Neural cell (in vitro differentiated cells): Measurements from ENCODE around the gene ABHD13. TPM values are rescaled to one million over a fixed set of nuclear protein-coding genes. Genes with fewer than 3 reads are reported as not detected.

Experiments
- H2AFZ ChIP-seq: fragments of 200-600, 300-800 bp; sonication (generic), shearing (Covaris generic); 2 replicates; pipeline ENCODE4 v1.6.0; 2014; ENCODE audit warnings: low read depth, mild to moderate bottlenecking, antibody characterized with exemption, low read length, moderate library complexity
- H3F3A ChIP-seq: fragments of 200-600 bp; shearing (Covaris generic); 2 replicates; pipeline ENCODE4 v1.6.1; 2016; ENCODE audit warnings: mild to moderate bottlenecking, moderate library complexity, mixed read lengths, antibody characterized with exemption, low read length; ENCODE audit not compliant: insufficient read depth, poor library complexity, severe bottlenecking
- H3K27ac ChIP-seq: fragments of 200-600, 300-800 bp; sonication (generic), shearing (Covaris generic); 2 replicates; pipeline ENCODE4 v1.5.1; 2014; ENCODE audit warnings: mild to moderate bottlenecking, low read length, moderate library complexity
- H3K27me3 ChIP-seq: fragments of 300-800, 200-600 bp; sonication (generic), shearing (Covaris generic); 2 replicates; pipeline ENCODE4 v1.6.0; 2014; ENCODE audit warnings: mild to moderate bottlenecking, low read depth, low read length, moderate library complexity; ENCODE audit not compliant: insufficient read depth
- H3K36me3 ChIP-seq: fragments of 300-800, 200-600 bp; sonication (generic), shearing (Covaris generic); 2 replicates; pipeline ENCODE4 v1.5.1; 2014; ENCODE audit warnings: mild to moderate bottlenecking, antibody characterized with exemption, low read length, moderate library complexity; ENCODE audit not compliant: insufficient read depth
- H3K4me2 ChIP-seq: fragments of 300-800, 200-600 bp; sonication (generic), shearing (Covaris generic); 2 replicates; pipeline ENCODE4 v1.6.0; 2014; ENCODE audit warnings: mild to moderate bottlenecking, low read length
- H3K4me3 ChIP-seq: fragments of 300-800, 200-600 bp; sonication (generic), shearing (Covaris generic); 2 replicates; pipeline ENCODE4 v1.5.1; 2014; ENCODE audit warnings: mild to moderate bottlenecking, low read length, moderate library complexity
- H3K79me2 ChIP-seq: fragments of 200-600 bp; shearing (Covaris generic); replicated peaks from 2 replicates; pipeline ENCODE4 v1.6.0; 2014; ENCODE audit warnings: mild to moderate bottlenecking, low read length, moderate library complexity; ENCODE audit not compliant: insufficient read depth
- H3K9ac ChIP-seq: fragments of 300-800, 200-600 bp; sonication (generic), shearing (Covaris generic); 2 replicates; pipeline ENCODE4 v1.6.1; 2016; ENCODE audit warnings: mild to moderate bottlenecking, low read length, mixed read lengths
- H3K9me2 ChIP-seq: fragments of 200-600 bp; shearing (Covaris generic); 2 replicates; pipeline ENCODE4 v1.6.1; 2016; ENCODE audit warnings: mild to moderate bottlenecking, low read length, mixed read lengths; ENCODE audit not compliant: insufficient read depth
- H3K9me3 ChIP-seq: fragments of 200-600, 300-800 bp; sonication (generic), shearing (Covaris generic); 2 replicates; pipeline ENCODE4 v1.6.1; 2016; ENCODE audit warnings: mild to moderate bottlenecking, mixed run types, low read length, moderate library complexity, mixed read lengths
- H4K20me1 ChIP-seq: fragments of 200-600 bp; shearing (Covaris generic); 2 replicates; pipeline ENCODE4 v1.6.1; 2016; ENCODE audit warnings: mild to moderate bottlenecking, mixed run types; ENCODE audit not compliant: insufficient read depth
- EP300 ChIP-seq: fragments of 450-650 bp; conservative IDR thresholded peaks from 2 replicates; pipeline ENCODE4 v1.6.1; 2014; ENCODE audit warnings: antibody characterized with exemption, mild to moderate bottlenecking, moderate library complexity; ENCODE audit not compliant: poor library complexity, severe bottlenecking
- EZH2 ChIP-seq: fragments of 200-600, 300-800 bp; shearing (Covaris generic), sonication (generic); IDR thresholded peaks from 2 replicates; pipeline ENCODE4 v1.6.1; 2014; ENCODE audit warnings: antibody characterized with exemption, low read length, borderline replicate concordance, mild to moderate bottlenecking; ENCODE audit not compliant: insufficient read depth, poor library complexity, severe bottlenecking
- MXI1 ChIP-seq: fragments of 450-650 bp; conservative IDR thresholded peaks from 2 replicates; pipeline ENCODE4 v1.6.1; 2014; ENCODE audit warnings: antibody characterized with exemption, mild to moderate bottlenecking; ENCODE audit not compliant: poor library complexity, severe bottlenecking
- POLR2AphosphoS5 ChIP-seq: IDR thresholded peaks from 2 replicates; pipeline ENCODE4 v1.6.1; 2012
- RAD21 ChIP-seq: fragments of 450-650 bp; conservative IDR thresholded peaks from 2 replicates; pipeline ENCODE4 v1.6.1; 2014; ENCODE audit warnings: antibody characterized with exemption, mild to moderate bottlenecking, moderate library complexity
- SMC3 ChIP-seq: fragments of 450-650 bp; conservative IDR thresholded peaks from 2 replicates; pipeline ENCODE4 v1.6.1; 2014; ENCODE audit warnings: antibody characterized with exemption, mild to moderate bottlenecking, moderate library complexity; ENCODE audit not compliant: poor library complexity
- TAF1 ChIP-seq: IDR thresholded peaks from 2 replicates; pipeline ENCODE4 v1.6.1; 2012; ENCODE audit warnings: low read depth
- polyA plus RNA-seq: library from polyadenylated mRNA; depleted of rRNA; stranded (reverse); fragments of >200 nt; gene quantifications from 2 replicates; pipeline ENCODE4 v1.2.3, GENCODE V29; 2014
- TF ChIP-seq, protein P1 (sequence below): IDR thresholded peaks from 2 replicates; pipeline ENCODE4 v1.6.1; 2012; ENCODE audit warnings: borderline replicate concordance
- TF ChIP-seq, protein P2 (sequence below): fragments of 450-650 bp; IDR thresholded peaks from 2 replicates; pipeline ENCODE4 v1.5.1; 2014; ENCODE audit warnings: antibody characterized with exemption, mild to moderate bottlenecking, moderate library complexity; ENCODE audit not compliant: poor library complexity, severe bottlenecking

The ABHD13 gene
- polyA plus RNA-seq, 1 donor from 2014 or later, result 14.4 TPM

DNA sequence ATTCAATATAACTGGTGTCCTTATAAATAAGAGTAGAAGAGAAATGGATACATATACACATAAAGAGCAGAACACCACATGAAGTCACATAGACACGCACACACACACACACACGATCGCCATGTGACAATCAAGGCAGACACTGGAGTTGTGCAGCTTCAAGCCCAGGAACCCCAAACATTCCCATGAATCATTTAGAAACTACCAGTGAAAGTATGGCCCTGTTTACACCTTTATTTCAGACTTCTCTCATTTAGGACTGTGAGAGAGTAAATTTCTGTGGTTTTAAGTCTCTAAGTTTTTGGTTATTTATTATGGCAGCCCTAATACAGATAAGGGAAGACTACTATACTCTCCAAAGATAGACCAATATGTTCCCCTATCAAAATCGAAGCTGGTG lies 31.0 kb downstream of the ABHD13 start:
- peaks cover 4% of the 10 kb centered on the region for H3K9me3 ChIP-seq
- H3K27ac ChIP-seq, result no peak overlapping the region
- no peak overlapping the region for H3K9ac ChIP-seq
- H3K27me3 ChIP-seq, result no peaks in the 10 kb centered on the region
- H3K4me3 ChIP-seq, result no peak overlapping the region
- no peaks in the 10 kb centered on the region for H4K20me1 ChIP-seq
- no peak for TF ChIP-seq EZH2
- no peak for TF ChIP-seq MXI1
- no peaks in the 10 kb centered on the region for H3F3A ChIP-seq
- no peaks in the 10 kb centered on the region for H3K36me3 ChIP-seq
- no peaks in the 10 kb centered on the region for H3K9me2 ChIP-seq
- H2AFZ ChIP-seq, result no peak overlapping the region
- H3K79me2 ChIP-seq, result no peaks in the 10 kb centered on the region
- no peak overlapping the region for H3K4me2 ChIP-seq

DNA sequence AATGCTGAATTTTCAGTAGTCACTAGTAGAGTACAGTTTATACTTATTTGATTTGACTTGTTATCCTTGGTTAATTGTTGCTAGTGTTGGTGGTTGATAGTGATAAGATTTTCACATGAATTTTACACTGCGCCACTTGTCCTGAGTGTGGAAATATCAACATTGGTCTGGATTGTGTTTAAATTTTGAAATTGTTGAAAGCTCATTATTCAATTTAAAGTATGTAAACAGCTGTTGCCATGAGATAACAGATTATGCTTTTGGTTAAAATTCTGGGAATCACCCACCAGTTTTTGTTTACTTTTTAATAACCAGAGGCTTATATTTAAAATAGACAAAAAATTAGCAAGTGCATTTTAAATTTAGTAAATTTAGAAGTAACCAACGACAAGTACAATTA lies 39.1 kb downstream of the ABHD13 start:
- H3K79me2 ChIP-seq, result no peaks in the 10 kb centered on the region
- H3K27ac ChIP-seq, result no peak overlapping the region
- no peaks in the 10 kb centered on the region for H3K9me2 ChIP-seq
- H4K20me1 ChIP-seq, result no peaks in the 10 kb centered on the region
- H3F3A ChIP-seq, result no peaks in the 10 kb centered on the region
- no peaks in the 10 kb centered on the region for H3K27me3 ChIP-seq
- TF ChIP-seq SMC3 (no peak), EZH2 (no peak), TAF1 (no peak), EP300 (no peak), RAD21 (no peak), MXI1 (no peak), POLR2AphosphoS5 (no peak)
- TF ChIP-seq, protein P1, sequence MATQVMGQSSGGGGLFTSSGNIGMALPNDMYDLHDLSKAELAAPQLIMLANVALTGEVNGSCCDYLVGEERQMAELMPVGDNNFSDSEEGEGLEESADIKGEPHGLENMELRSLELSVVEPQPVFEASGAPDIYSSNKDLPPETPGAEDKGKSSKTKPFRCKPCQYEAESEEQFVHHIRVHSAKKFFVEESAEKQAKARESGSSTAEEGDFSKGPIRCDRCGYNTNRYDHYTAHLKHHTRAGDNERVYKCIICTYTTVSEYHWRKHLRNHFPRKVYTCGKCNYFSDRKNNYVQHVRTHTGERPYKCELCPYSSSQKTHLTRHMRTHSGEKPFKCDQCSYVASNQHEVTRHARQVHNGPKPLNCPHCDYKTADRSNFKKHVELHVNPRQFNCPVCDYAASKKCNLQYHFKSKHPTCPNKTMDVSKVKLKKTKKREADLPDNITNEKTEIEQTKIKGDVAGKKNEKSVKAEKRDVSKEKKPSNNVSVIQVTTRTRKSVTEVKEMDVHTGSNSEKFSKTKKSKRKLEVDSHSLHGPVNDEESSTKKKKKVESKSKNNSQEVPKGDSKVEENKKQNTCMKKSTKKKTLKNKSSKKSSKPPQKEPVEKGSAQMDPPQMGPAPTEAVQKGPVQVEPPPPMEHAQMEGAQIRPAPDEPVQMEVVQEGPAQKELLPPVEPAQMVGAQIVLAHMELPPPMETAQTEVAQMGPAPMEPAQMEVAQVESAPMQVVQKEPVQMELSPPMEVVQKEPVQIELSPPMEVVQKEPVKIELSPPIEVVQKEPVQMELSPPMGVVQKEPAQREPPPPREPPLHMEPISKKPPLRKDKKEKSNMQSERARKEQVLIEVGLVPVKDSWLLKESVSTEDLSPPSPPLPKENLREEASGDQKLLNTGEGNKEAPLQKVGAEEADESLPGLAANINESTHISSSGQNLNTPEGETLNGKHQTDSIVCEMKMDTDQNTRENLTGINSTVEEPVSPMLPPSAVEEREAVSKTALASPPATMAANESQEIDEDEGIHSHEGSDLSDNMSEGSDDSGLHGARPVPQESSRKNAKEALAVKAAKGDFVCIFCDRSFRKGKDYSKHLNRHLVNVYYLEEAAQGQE, result no peak
- TF ChIP-seq, protein P2, sequence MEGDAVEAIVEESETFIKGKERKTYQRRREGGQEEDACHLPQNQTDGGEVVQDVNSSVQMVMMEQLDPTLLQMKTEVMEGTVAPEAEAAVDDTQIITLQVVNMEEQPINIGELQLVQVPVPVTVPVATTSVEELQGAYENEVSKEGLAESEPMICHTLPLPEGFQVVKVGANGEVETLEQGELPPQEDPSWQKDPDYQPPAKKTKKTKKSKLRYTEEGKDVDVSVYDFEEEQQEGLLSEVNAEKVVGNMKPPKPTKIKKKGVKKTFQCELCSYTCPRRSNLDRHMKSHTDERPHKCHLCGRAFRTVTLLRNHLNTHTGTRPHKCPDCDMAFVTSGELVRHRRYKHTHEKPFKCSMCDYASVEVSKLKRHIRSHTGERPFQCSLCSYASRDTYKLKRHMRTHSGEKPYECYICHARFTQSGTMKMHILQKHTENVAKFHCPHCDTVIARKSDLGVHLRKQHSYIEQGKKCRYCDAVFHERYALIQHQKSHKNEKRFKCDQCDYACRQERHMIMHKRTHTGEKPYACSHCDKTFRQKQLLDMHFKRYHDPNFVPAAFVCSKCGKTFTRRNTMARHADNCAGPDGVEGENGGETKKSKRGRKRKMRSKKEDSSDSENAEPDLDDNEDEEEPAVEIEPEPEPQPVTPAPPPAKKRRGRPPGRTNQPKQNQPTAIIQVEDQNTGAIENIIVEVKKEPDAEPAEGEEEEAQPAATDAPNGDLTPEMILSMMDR, result no peak
- H3K36me3 ChIP-seq, result no peaks in the 10 kb centered on the region
- H3K4me2 ChIP-seq, result no peak overlapping the region
- no peak overlapping the region for H3K4me3 ChIP-seq
- no peak overlapping the region for H3K9ac ChIP-seq
- no peak overlapping the region for H2AFZ ChIP-seq
- H3K9me3 ChIP-seq, result no peaks in the 10 kb centered on the region
